ENCODE results near the gene CELA2B.

DNA sequence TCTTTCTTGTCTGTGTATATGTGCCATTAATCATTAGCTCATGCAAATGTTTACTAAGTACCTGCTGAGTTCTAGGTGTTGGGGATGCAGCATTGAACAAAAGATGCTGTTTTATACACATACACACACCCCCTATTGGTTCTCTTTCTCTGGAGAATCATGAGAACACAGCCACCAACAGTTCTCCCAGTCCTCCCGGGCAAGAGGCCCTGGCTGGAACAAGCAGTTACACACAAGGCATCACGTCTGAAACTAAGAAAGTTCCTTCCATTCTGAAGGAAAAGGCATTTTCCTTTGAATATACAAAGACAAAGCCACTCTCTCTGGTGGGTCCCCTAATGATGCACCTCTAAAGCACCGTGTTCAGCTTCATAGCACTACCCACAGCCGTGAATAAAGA lies 37.3 kb downstream of the CELA2B start:
- TF ChIP-seq, protein P1, sequence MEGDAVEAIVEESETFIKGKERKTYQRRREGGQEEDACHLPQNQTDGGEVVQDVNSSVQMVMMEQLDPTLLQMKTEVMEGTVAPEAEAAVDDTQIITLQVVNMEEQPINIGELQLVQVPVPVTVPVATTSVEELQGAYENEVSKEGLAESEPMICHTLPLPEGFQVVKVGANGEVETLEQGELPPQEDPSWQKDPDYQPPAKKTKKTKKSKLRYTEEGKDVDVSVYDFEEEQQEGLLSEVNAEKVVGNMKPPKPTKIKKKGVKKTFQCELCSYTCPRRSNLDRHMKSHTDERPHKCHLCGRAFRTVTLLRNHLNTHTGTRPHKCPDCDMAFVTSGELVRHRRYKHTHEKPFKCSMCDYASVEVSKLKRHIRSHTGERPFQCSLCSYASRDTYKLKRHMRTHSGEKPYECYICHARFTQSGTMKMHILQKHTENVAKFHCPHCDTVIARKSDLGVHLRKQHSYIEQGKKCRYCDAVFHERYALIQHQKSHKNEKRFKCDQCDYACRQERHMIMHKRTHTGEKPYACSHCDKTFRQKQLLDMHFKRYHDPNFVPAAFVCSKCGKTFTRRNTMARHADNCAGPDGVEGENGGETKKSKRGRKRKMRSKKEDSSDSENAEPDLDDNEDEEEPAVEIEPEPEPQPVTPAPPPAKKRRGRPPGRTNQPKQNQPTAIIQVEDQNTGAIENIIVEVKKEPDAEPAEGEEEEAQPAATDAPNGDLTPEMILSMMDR (IDR thresholded peaks at IDR 0.05): no peak
- no peak for TF ChIP-seq POLR2A (IDR thresholded peaks at IDR 0.05)

Data from heart left ventricle (tissue), 13 donors.